WTC11 (cell line): ENCODE data around the gene ACTA2. TPM values are rescaled to one million over a fixed set of nuclear protein-coding genes. Genes with fewer than 3 reads are reported as not detected.

Experiments used
- ATAC-seq: fragments of 200-7000 bp; cut with Tn5 transposase; 2 replicates; pipeline ENCODE4 v1.10.0; 2021; ENCODE audit warnings: mild to moderate bottlenecking, moderate library complexity
- CTCF ChIA-PET: fragments of 300-600 bp; sonication (Branson Sonifier 250); formaldehyde crosslinking; loops from one replicate; lab custom pipeline; 2021; ENCODE audit warnings: antibody characterized with exemption; lab: Charles Lee
- POLR2A ChIA-PET: fragments of 350-600 bp; sonication (Branson Sonifier 250); formaldehyde crosslinking; loops from one replicate; lab custom pipeline; 2021; ENCODE audit warnings: antibody characterized with exemption; lab: Charles Lee
- DNase-seq: peaks from one replicate; pipeline ENCODE4 v3.0.0; 2021; ENCODE audit warnings: low spot score
- H3K27ac Mint-ChIP-seq: 2 replicates; pipeline ENCODE4 v1.8.0; 2021; ENCODE audit warnings: mixed read lengths
- H3K27me3 Mint-ChIP-seq: 2 replicates; pipeline ENCODE4 v1.8.0; 2021; ENCODE audit warnings: low read depth, mild to moderate bottlenecking, moderate library complexity, mixed read lengths
- H3K36me3 Mint-ChIP-seq: 2 replicates; pipeline ENCODE4 v1.8.0; 2021; ENCODE audit warnings: mixed read lengths
- H3K4me1 Mint-ChIP-seq: 2 replicates; pipeline ENCODE4 v1.8.0; 2022; ENCODE audit warnings: mixed read lengths
- H3K4me3 Mint-ChIP-seq: 2 replicates; pipeline ENCODE4 v1.8.0; 2021; ENCODE audit warnings: mild to moderate bottlenecking, moderate library complexity, mixed read lengths
- H3K9me3 Mint-ChIP-seq: 2 replicates; pipeline ENCODE4 v1.8.0; 2021; ENCODE audit warnings: mixed read lengths
- ATF2 ChIP-seq: sonication (generic); formaldehyde crosslinking; IDR thresholded peaks from 2 replicates; pipeline ENCODE4 v1.8.1; 2022; ENCODE audit warnings: low read depth, missing genetic modification reagents, borderline replicate concordance
- ELF4 ChIP-seq: sonication (generic); formaldehyde crosslinking; IDR thresholded peaks from 2 replicates; pipeline ENCODE4 v1.8.1; 2022; ENCODE audit warnings: low read depth, mild to moderate bottlenecking, moderate library complexity, missing genetic modification reagents
- EMX1 ChIP-seq: fragments of 250-450 bp; sonication (Bioruptor Pico); IDR thresholded peaks from 2 replicates; pipeline ENCODE4 v1.8.0; 2021; ENCODE audit warnings: mild to moderate bottlenecking
- GABPB1 ChIP-seq: sonication (generic); formaldehyde crosslinking; IDR thresholded peaks from 2 replicates; pipeline ENCODE4 v1.8.1; 2023; ENCODE audit warnings: mild to moderate bottlenecking, missing genetic modification reagents
- GRHL2 ChIP-seq: fragments of 250-450 bp; sonication (Bioruptor Pico); IDR thresholded peaks from 2 replicates; pipeline ENCODE4 v1.8.0; 2022; ENCODE audit warnings: mild to moderate bottlenecking, moderate library complexity; ENCODE audit not compliant: insufficient replicate concordance, severe bottlenecking
- HMGA2 ChIP-seq: fragments of 250-450 bp; sonication (Bioruptor Pico); IDR thresholded peaks from 2 replicates; pipeline ENCODE4 v1.4.0; 2021; ENCODE audit warnings: mild to moderate bottlenecking, moderate library complexity
- IRF2 ChIP-seq: sonication (generic); formaldehyde crosslinking; IDR thresholded peaks from 2 replicates; pipeline ENCODE4 v1.8.0; 2022; ENCODE audit warnings: low read depth, missing genetic modification reagents, borderline replicate concordance
- JUN ChIP-seq: sonication (generic); formaldehyde crosslinking; IDR thresholded peaks from 2 replicates; pipeline ENCODE4 v1.8.0; 2023; ENCODE audit warnings: mild to moderate bottlenecking, missing genetic modification reagents
- MYBL2 ChIP-seq: sonication (generic); formaldehyde crosslinking; IDR thresholded peaks from 2 replicates; pipeline ENCODE4 v1.8.1; 2023; ENCODE audit warnings: mild to moderate bottlenecking, moderate library complexity, missing genetic modification reagents
- NFE2L1 ChIP-seq: sonication (generic); formaldehyde crosslinking; IDR thresholded peaks from 2 replicates; pipeline ENCODE4 v1.8.1; 2023; ENCODE audit warnings: missing genetic modification reagents
- NFYB ChIP-seq: sonication (generic); formaldehyde crosslinking; conservative IDR thresholded peaks from 2 replicates; pipeline ENCODE4 v1.8.0; 2022; ENCODE audit warnings: low read depth, missing genetic modification reagents
- NR1H2 ChIP-seq: sonication (generic); formaldehyde crosslinking; IDR thresholded peaks from 2 replicates; pipeline ENCODE4 v1.9.0; 2021; ENCODE audit warnings: mild to moderate bottlenecking, moderate library complexity, missing genetic modification reagents
- OVOL2 ChIP-seq: fragments of 250-450 bp; sonication (Bioruptor Pico); IDR thresholded peaks from 2 replicates; pipeline ENCODE4 v1.9.0; 2021; ENCODE audit warnings: mild to moderate bottlenecking, borderline replicate concordance
- PRRX2 ChIP-seq: fragments of 250-450 bp; sonication (Bioruptor Pico); IDR thresholded peaks from 2 replicates; pipeline ENCODE4 v1.8.0; 2021; ENCODE audit warnings: mild to moderate bottlenecking
- RORB ChIP-seq: fragments of 250-450 bp; sonication (Bioruptor Pico); IDR thresholded peaks from 2 replicates; pipeline ENCODE4 v1.9.0; 2021; ENCODE audit warnings: mild to moderate bottlenecking
- SMAD3 ChIP-seq: sonication (generic); formaldehyde crosslinking; IDR thresholded peaks from 2 replicates; pipeline ENCODE4 v1.8.0; 2022; ENCODE audit warnings: missing genetic modification reagents, mild to moderate bottlenecking, borderline replicate concordance
- TP53 ChIP-seq: sonication (generic); formaldehyde crosslinking; IDR thresholded peaks from 2 replicates; pipeline ENCODE4 v1.8.1; 2023; ENCODE audit warnings: mild to moderate bottlenecking, missing genetic modification reagents
- USF2 ChIP-seq: sonication (generic); formaldehyde crosslinking; IDR thresholded peaks from 2 replicates; pipeline ENCODE4 v1.8.1; 2023; ENCODE audit warnings: mild to moderate bottlenecking, missing genetic modification reagents, moderate library complexity
- ZMAT4 ChIP-seq: fragments of 250-450 bp; sonication (Bioruptor Pico); IDR thresholded peaks from 2 replicates; pipeline ENCODE4 v1.9.0; 2021; ENCODE audit warnings: mild to moderate bottlenecking
- ZNF219 ChIP-seq: sonication (generic); formaldehyde crosslinking; IDR thresholded peaks from 2 replicates; pipeline ENCODE4 v1.8.0; 2023; ENCODE audit warnings: missing genetic modification reagents, mild to moderate bottlenecking, borderline replicate concordance
- ZNF263 ChIP-seq: sonication (generic); formaldehyde crosslinking; IDR thresholded peaks from 2 replicates; pipeline ENCODE4 v1.8.1; 2022; ENCODE audit warnings: low read depth, mild to moderate bottlenecking, moderate library complexity, missing genetic modification reagents
- ZNF532 ChIP-seq: fragments of 250-450 bp; sonication (Bioruptor Pico); IDR thresholded peaks from 2 replicates; pipeline ENCODE4 v1.9.0; 2021; ENCODE audit warnings: mild to moderate bottlenecking, borderline replicate concordance
- total RNA-seq: library from RNA; stranded (reverse); gene quantifications from 3 replicates; pipeline ENCODE4 v1.2.3, GENCODE V29; 2021
- TF ChIP-seq, protein P1 (sequence below): sonication (generic); formaldehyde crosslinking; IDR thresholded peaks from 2 replicates; pipeline ENCODE4 v1.8.0; 2022; ENCODE audit warnings: mild to moderate bottlenecking, missing genetic modification reagents
- TF ChIP-seq, protein P2 (sequence below): fragments of 200-600 bp; IDR thresholded peaks from 2 replicates; pipeline ENCODE4 v1.8.0; 2022; ENCODE audit warnings: antibody characterized with exemption

The ACTA2 gene
- total RNA-seq, 1 experiment from 2014 or later = 4.4 TPM

- no peak for DNase-seq
- CTCF ChIA-PET = no interaction called here
- no peaks in the 10 kb centered on the region for H3K36me3 Mint-ChIP-seq
- peaks cover 22% of the 10 kb centered on the region for H3K4me1 Mint-ChIP-seq
- H3K27me3 Mint-ChIP-seq = no peaks in the 10 kb centered on the region
- H3K27ac Mint-ChIP-seq = no peak overlapping the region
- POLR2A ChIA-PET = no interaction called here
- TF ChIP-seq SMAD3 (CRISPR knock-in tag) (no peak), JUN (no peak), RORB (CRISPR knock-in tag) (no peak), PRRX2 (CRISPR knock-in tag) (no peak), GRHL2 (CRISPR knock-in tag) (no peak), OVOL2 (no peak), TP53 (CRISPR knock-in tag) (no peak), NFE2L1 (CRISPR knock-in tag) (no peak), ZNF263 (no peak), GABPB1 (CRISPR knock-in tag) (no peak), ELF4 (CRISPR knock-in tag) (no peak), IRF2 (CRISPR knock-in tag) (no peak), EMX1 (CRISPR knock-in tag) (no peak), ZNF219 (no peak), ZNF532 (CRISPR knock-in tag) (no peak)
- TF ChIP-seq, protein P1, sequence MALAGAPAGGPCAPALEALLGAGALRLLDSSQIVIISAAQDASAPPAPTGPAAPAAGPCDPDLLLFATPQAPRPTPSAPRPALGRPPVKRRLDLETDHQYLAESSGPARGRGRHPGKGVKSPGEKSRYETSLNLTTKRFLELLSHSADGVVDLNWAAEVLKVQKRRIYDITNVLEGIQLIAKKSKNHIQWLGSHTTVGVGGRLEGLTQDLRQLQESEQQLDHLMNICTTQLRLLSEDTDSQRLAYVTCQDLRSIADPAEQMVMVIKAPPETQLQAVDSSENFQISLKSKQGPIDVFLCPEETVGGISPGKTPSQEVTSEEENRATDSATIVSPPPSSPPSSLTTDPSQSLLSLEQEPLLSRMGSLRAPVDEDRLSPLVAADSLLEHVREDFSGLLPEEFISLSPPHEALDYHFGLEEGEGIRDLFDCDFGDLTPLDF (CRISPR knock-in tag) = no peak
- no peaks in the 10 kb centered on the region for H3K9me3 Mint-ChIP-seq
- ATAC-seq = no peak
- no peak overlapping the region for H3K4me3 Mint-ChIP-seq
These were observed 12.4 kb upstream of the ACTA2 start for GRCh38 chr10:88964869-88965415.

GRCh38 chr10:88964360-88964759, 11.8 kb upstream of the ACTA2 start:
- Mint-ChIP-seq H3K9me3 (no peaks in the 10 kb centered on the region), H3K4me1 (peaks cover 22% of the 10 kb centered on the region), H3K4me3 (no peak overlapping the region), H3K27ac (no peak overlapping the region), H3K36me3 (no peaks in the 10 kb centered on the region), H3K27me3 (no peaks in the 10 kb centered on the region)
- no peak for TF ChIP-seq PRRX2 (CRISPR knock-in tag)
- TF ChIP-seq ZMAT4 (CRISPR knock-in tag) = no peak
- TF ChIP-seq NFYB = no peak
- TF ChIP-seq, protein P2, sequence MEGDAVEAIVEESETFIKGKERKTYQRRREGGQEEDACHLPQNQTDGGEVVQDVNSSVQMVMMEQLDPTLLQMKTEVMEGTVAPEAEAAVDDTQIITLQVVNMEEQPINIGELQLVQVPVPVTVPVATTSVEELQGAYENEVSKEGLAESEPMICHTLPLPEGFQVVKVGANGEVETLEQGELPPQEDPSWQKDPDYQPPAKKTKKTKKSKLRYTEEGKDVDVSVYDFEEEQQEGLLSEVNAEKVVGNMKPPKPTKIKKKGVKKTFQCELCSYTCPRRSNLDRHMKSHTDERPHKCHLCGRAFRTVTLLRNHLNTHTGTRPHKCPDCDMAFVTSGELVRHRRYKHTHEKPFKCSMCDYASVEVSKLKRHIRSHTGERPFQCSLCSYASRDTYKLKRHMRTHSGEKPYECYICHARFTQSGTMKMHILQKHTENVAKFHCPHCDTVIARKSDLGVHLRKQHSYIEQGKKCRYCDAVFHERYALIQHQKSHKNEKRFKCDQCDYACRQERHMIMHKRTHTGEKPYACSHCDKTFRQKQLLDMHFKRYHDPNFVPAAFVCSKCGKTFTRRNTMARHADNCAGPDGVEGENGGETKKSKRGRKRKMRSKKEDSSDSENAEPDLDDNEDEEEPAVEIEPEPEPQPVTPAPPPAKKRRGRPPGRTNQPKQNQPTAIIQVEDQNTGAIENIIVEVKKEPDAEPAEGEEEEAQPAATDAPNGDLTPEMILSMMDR = no peak
- TF ChIP-seq NR1H2 (CRISPR knock-in tag) = no peak
- no peak for TF ChIP-seq MYBL2 (CRISPR knock-in tag)
- TF ChIP-seq ZNF263 = no peak
- no peak for TF ChIP-seq HMGA2 (CRISPR knock-in tag)
- no peak for TF ChIP-seq ATF2 (CRISPR knock-in tag)
- no peak for TF ChIP-seq USF2 (CRISPR knock-in tag)
- CTCF ChIA-PET = interaction anchor here (1.2 kb wide), 1 partner anchor 30 kb away, joined by 6 read pairs; no protein-coding TSS in a partner anchor
- no peak for ATAC-seq
- no peak for DNase-seq
- POLR2A ChIA-PET = no interaction called here
